Activated T-helper 1 cell treated with Interleukin-2 at 50 U/mL for 16 hours (primary cell): ENCODE measurements around the gene ZNF700.
"Not testable (repeated sequence)": the region's sequence is repeated elsewhere in the genome, so short reads cannot be mapped to it uniquely, and the experiment has no call there.

Experiments used
- DNase-seq: peaks from one replicate; pipeline ENCODE4 v3.0.0-alpha.2; 2020; ENCODE audit warnings: low read depth

Gene ZNF700

GRCh38 chr19:11924886-11925650 is at the start of gene ZNF700:
Gene ZNF700 (plus strand): TSS chr19:11925107. CDS start chr19:11925211, 104 bp downstream.
- peak; percentile 80 for DNase-seq

- DNase-seq, result peak; percentile 18
Measured at GRCh38 chr19:11879687-11880266, 45.1 kb upstream of the ZNF700 start.

- no peak for DNase-seq
Measured at GRCh38 chr19:11880598-11880997, 44.3 kb upstream of the ZNF700 start.

- peak; percentile 22 for DNase-seq
Measured at GRCh38 chr19:11881151-11881800, 43.6 kb upstream of the ZNF700 start.

GRCh38 chr19:11882606-11883005 is 42.3 kb upstream of the ZNF700 start:
- DNase-seq, result no peak

- DNase-seq, result no peak
Measured at GRCh38 chr19:11887234-11887610, 37.7 kb upstream of the ZNF700 start.

GRCh38 chr19:11887611-11888531 is 37.0 kb upstream of the ZNF700 start, which contains the start of gene ZNF69:
Gene ZNF69 (plus strand): TSS chr19:11887782. CDS start chr19:11887924, 142 bp downstream.
- DNase-seq, result peak; percentile 20

- DNase-seq, result not testable (repeated sequence)
Measured at GRCh38 chr19:11889901-11890300, 35.0 kb upstream of the ZNF700 start.

- no peak for DNase-seq
Measured at GRCh38 chr19:11890634-11891033, 34.3 kb upstream of the ZNF700 start.

- DNase-seq, result no peak
Measured at GRCh38 chr19:11894851-11895250, 30.1 kb upstream of the ZNF700 start.

- DNase-seq, result no peak
Measured at GRCh38 chr19:11902228-11902627, 22.7 kb upstream of the ZNF700 start.

- no peak for DNase-seq
Measured at GRCh38 chr19:11905928-11906327, 19.0 kb upstream of the ZNF700 start.

GRCh38 chr19:11911937-11912336 is 13.0 kb upstream of the ZNF700 start:
- not testable (repeated sequence) for DNase-seq

- DNase-seq, result not testable (repeated sequence)
Measured at GRCh38 chr19:11914417-11915051, 10.4 kb upstream of the ZNF700 start.

- no peak for DNase-seq
Measured at GRCh38 chr19:11921852-11922495, 2.9 kb upstream of the ZNF700 start.

GRCh38 chr19:11925651-11926187 is 812 bp downstream of the ZNF700 start:
- not testable (repeated sequence) for DNase-seq

GRCh38 chr19:11927227-11927626 is 2.3 kb downstream of the ZNF700 start:
- DNase-seq, result no peak

GRCh38 chr19:11931051-11931450 is 6.1 kb downstream of the ZNF700 start:
- no peak for DNase-seq

GRCh38 chr19:11931513-11931912 is 6.6 kb downstream of the ZNF700 start:
- DNase-seq, result no peak

GRCh38 chr19:11935829-11936228 is 10.9 kb downstream of the ZNF700 start:
- DNase-seq, result not testable (repeated sequence)

GRCh38 chr19:11938383-11938782 is 13.5 kb downstream of the ZNF700 start:
- not testable (repeated sequence) for DNase-seq
